ENCODE results near the gene ARPC1A.

ARPC1A gene

GRCh38 chr7:99383203-99383602 lies 57.5 kb downstream of the ARPC1A start:
- Histone ChIP-seq H3K4me1 (peaks cover 3% of the 10 kb centered on the region), H3K27ac (no peak overlapping the region), H3K27me3 (ENCODE audit: control insufficient read depth, insufficient read depth, low read length) (no peaks in the 10 kb centered on the region), H3K36me3 (ENCODE audit: control insufficient read depth, insufficient read depth, low read length) (no peaks in the 10 kb centered on the region), H3K79me2 (peaks cover 2% of the 10 kb centered on the region), H3K4me2 (ENCODE audit: low read length) (no peak overlapping the region), H2AFZ (no peak overlapping the region), H3K4me3 (ENCODE audit: low read depth, low read length) (no peak overlapping the region), H3K9me3 (ENCODE audit: control insufficient read depth, low read length) (no peaks in the 10 kb centered on the region), H3K9ac (no peak overlapping the region)
- no peak for TF ChIP-seq CTCF (IDR thresholded peaks at IDR 0.05)

DNA sequence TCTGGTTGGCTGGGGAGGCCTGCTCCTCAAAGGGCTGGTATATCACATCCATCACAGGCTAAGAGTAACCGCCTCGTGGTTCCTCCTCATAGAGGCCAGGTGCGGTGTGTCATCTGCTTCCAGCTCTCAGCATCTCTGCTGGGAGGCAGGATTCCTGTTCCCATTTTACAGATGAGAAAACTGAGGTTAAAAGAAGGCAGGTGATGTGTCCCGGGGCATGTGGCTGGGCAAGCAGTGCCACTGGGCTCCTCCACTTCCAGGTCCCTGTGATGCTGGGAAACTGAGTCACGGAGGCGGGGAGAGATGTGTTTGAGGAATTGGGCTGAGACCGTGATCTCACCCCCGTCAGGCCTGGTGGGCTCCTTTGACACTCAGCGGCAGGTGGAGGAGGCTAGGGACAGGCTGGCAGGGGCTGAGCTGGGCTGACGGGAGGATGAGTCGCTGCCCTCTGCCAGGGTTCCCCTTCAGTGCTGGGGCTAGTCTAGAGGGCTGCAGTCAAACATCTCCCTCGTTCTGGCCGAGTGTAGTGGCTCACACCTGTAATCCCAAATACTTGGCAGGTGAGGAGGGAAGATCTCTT lies 58.2 kb downstream of the ARPC1A start:
- no peaks in the 10 kb centered on the region for H3K36me3 ChIP-seq (ENCODE audit: control insufficient read depth, insufficient read depth, low read length)

GRCh38 chr7:99384523-99384922 lies 58.8 kb downstream of the ARPC1A start:
- no peak overlapping the region for H2AFZ ChIP-seq
- no peak for TF ChIP-seq CTCF (IDR thresholded peaks at IDR 0.05)
- H3K9me3 ChIP-seq (ENCODE audit: control insufficient read depth, low read length): no peaks in the 10 kb centered on the region
- H3K4me2 ChIP-seq (ENCODE audit: low read length): no peak overlapping the region
- no peak overlapping the region for H3K4me3 ChIP-seq (ENCODE audit: low read depth, low read length)
- H3K4me1 ChIP-seq: peaks cover 3% of the 10 kb centered on the region
- H3K27ac ChIP-seq: no peak overlapping the region
- no peaks in the 10 kb centered on the region for H3K27me3 ChIP-seq (ENCODE audit: control insufficient read depth, insufficient read depth, low read length)
- no peaks in the 10 kb centered on the region for H3K36me3 ChIP-seq (ENCODE audit: control insufficient read depth, insufficient read depth, low read length)
- no peak overlapping the region for H3K9ac ChIP-seq
- peaks cover 2% of the 10 kb centered on the region for H3K79me2 ChIP-seq

More for the DNA sequence above, 58.2 kb downstream of the ARPC1A start:
- Histone ChIP-seq H3K27me3 (ENCODE audit: control insufficient read depth, insufficient read depth, low read length) (no peaks in the 10 kb centered on the region), H3K79me2 (peaks cover 2% of the 10 kb centered on the region), H3K9ac (no peak overlapping the region), H3K4me1 (peaks cover 3% of the 10 kb centered on the region), H3K4me3 (ENCODE audit: low read depth, low read length) (no peak overlapping the region), H3K9me3 (ENCODE audit: control insufficient read depth, low read length) (no peaks in the 10 kb centered on the region), H3K4me2 (ENCODE audit: low read length) (no peak overlapping the region), H3K27ac (no peak overlapping the region), H2AFZ (no peak overlapping the region)
- no peak for TF ChIP-seq CTCF (IDR thresholded peaks at IDR 0.05)

- H3K9ac ChIP-seq: no peak overlapping the region
Observed at GRCh38 chr7:99385564-99385963, 59.9 kb downstream of the ARPC1A start.

More at GRCh38 chr7:99385564-99385963, 59.9 kb downstream of the ARPC1A start:
- Histone ChIP-seq H3K4me1 (peaks cover 2% of the 10 kb centered on the region), H3K4me3 (ENCODE audit: low read depth, low read length) (no peak overlapping the region), H3K27me3 (ENCODE audit: control insufficient read depth, insufficient read depth, low read length) (no peaks in the 10 kb centered on the region), H3K9me3 (ENCODE audit: control insufficient read depth, low read length) (no peaks in the 10 kb centered on the region), H3K36me3 (ENCODE audit: control insufficient read depth, insufficient read depth, low read length) (no peaks in the 10 kb centered on the region), H3K4me2 (ENCODE audit: low read length) (no peak overlapping the region), H2AFZ (no peak overlapping the region), H3K27ac (no peak overlapping the region), H3K79me2 (peaks cover 2% of the 10 kb centered on the region)
- no peak for TF ChIP-seq CTCF (IDR thresholded peaks at IDR 0.05)

Data from parathyroid adenoma (tissue), 2 donors.